ENCODE results near the gene ASB1.

DNA sequence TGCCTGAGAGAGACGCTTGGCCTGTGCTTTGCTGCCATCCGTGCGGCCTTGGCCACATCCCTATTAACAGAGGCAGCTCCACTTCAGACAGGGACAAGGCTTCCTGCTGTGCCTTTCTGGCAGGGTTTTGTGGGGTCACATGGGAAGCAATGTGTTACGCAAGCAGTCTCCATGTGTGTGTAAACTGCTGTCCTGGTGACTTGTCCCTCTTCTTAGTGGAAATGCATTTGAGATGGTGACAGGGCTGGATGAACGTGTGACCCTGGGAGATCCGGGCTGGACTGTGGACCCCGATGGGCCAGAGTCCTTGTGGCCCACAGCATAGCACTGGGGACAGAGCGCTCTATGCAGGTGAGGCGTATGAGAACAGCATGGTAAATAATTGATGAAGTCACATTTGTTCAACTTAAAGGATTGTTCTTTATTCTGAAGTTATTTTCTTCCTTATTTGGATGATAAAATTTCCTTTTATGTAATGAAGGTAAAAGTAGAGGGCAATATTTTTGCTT is 23.2 kb downstream of the ASB1 start:
- no peak for TF ChIP-seq ZNF768 (tag by site-specific recombination; IDR thresholded peaks at IDR 0.05)
- TF ChIP-seq ZNF37A (tag by site-specific recombination; IDR thresholded peaks at IDR 0.05) = no peak
- no peak for TF ChIP-seq TCF7L2 (IDR thresholded peaks at IDR 0.05; ENCODE audit: borderline replicate concordance, low read depth, low read length)
- TF ChIP-seq, protein P1, sequence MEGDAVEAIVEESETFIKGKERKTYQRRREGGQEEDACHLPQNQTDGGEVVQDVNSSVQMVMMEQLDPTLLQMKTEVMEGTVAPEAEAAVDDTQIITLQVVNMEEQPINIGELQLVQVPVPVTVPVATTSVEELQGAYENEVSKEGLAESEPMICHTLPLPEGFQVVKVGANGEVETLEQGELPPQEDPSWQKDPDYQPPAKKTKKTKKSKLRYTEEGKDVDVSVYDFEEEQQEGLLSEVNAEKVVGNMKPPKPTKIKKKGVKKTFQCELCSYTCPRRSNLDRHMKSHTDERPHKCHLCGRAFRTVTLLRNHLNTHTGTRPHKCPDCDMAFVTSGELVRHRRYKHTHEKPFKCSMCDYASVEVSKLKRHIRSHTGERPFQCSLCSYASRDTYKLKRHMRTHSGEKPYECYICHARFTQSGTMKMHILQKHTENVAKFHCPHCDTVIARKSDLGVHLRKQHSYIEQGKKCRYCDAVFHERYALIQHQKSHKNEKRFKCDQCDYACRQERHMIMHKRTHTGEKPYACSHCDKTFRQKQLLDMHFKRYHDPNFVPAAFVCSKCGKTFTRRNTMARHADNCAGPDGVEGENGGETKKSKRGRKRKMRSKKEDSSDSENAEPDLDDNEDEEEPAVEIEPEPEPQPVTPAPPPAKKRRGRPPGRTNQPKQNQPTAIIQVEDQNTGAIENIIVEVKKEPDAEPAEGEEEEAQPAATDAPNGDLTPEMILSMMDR (tag by site-specific recombination; IDR thresholded peaks at IDR 0.05) = no peak
- TF ChIP-seq ZBTB20 (tag by site-specific recombination; IDR thresholded peaks at IDR 0.05) = no peak
- TF ChIP-seq ZNF302 (tag by site-specific recombination; IDR thresholded peaks at IDR 0.05; ENCODE audit: low read depth) = no peak
- no peak for TF ChIP-seq BCL11A (tag by site-specific recombination; IDR thresholded peaks at IDR 0.05; ENCODE audit: low read depth)
- TF ChIP-seq, protein P2, sequence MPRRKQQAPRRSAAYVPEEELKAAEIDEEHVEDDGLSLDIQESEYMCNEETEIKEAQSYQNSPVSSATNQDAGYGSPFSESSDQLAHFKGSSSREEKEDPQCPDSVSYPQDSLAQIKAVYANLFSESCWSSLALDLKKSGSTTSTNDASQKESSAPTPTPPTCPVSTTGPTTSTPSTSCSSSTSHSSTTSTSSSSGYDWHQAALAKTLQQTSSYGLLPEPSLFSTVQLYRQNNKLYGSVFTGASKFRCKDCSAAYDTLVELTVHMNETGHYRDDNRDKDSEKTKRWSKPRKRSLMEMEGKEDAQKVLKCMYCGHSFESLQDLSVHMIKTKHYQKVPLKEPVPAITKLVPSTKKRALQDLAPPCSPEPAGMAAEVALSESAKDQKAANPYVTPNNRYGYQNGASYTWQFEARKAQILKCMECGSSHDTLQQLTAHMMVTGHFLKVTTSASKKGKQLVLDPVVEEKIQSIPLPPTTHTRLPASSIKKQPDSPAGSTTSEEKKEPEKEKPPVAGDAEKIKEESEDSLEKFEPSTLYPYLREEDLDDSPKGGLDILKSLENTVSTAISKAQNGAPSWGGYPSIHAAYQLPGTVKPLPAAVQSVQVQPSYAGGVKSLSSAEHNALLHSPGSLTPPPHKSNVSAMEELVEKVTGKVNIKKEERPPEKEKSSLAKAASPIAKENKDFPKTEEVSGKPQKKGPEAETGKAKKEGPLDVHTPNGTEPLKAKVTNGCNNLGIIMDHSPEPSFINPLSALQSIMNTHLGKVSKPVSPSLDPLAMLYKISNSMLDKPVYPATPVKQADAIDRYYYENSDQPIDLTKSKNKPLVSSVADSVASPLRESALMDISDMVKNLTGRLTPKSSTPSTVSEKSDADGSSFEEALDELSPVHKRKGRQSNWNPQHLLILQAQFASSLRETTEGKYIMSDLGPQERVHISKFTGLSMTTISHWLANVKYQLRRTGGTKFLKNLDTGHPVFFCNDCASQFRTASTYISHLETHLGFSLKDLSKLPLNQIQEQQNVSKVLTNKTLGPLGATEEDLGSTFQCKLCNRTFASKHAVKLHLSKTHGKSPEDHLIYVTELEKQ (tag by site-specific recombination; IDR thresholded peaks at IDR 0.05; ENCODE audit: borderline replicate concordance) = no peak
- no peak for TF ChIP-seq ZNF274 (IDR thresholded peaks at IDR 0.05; ENCODE audit: low read length)
- no peak for TF ChIP-seq ZNF274 (tag by site-specific recombination; IDR thresholded peaks at IDR 0.05; ENCODE audit: borderline replicate concordance)

Measured in HEK293 (cell line).